Fibroblast of the aortic adventitia (primary cell): ENCODE results near the gene IRF3. TPM values are rescaled to one million over a fixed set of nuclear protein-coding genes. Genes with fewer than 3 reads are reported as not detected.

ENCODE experiments used
- DNase-seq: peaks from one replicate; pipeline ENCODE4 v3.0.0-alpha.2; 2010; ENCODE audit warnings: low read depth
- H3K4me3 ChIP-seq: 2 replicates; pipeline ENCODE4 v1.5.1; 2011; ENCODE audit warnings: low read depth, mild to moderate bottlenecking, control low read depth, low read length, moderate library complexity
- CTCF ChIP-seq: IDR thresholded peaks from 2 replicates; pipeline ENCODE4 v1.5.1; 2011; ENCODE audit warnings: mild to moderate bottlenecking, low read length, control low read depth, inconsistent platforms; ENCODE audit not compliant: insufficient read depth
- total RNA-seq: library from RNA; depleted of rRNA; stranded (reverse); fragments of >200 nt; gene quantifications from 2 replicates; pipeline ENCODE4 v1.2.3, GENCODE V29; 2012; ENCODE audit warnings: low replicate concordance

IRF3 gene
- total RNA-seq, 1 donor, result 33.3 TPM

GRCh38 chr19:49645995-49646394, 19.7 kb downstream of the IRF3 start:
- TF ChIP-seq CTCF, result no peak
- H3K4me3 ChIP-seq, result no peak overlapping the region
- DNase-seq, result no peak

DNA sequence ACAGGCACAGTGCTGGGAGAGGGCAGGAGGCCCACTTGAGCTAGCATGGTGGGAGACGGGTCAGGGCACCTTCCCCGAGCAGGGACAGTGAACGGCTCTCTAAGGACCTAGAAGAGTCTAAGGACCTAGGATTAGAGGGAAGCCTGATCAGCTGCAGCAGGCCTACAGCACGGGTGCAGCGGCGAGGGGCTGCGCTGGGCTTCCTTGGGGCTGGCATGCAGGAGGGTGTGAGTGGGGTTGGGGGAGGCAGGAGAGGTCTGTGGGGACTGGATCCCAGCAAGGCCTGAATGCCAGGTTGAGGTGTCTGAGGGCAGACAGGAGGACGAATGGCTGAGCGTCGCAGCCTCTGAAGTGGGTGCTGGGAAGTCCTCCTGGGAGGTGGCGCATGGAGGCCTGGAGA, 20.1 kb downstream of the IRF3 start:
- H3K4me3 ChIP-seq, result no peak overlapping the region
- no peak for DNase-seq
- no peak for TF ChIP-seq CTCF

- TF ChIP-seq CTCF, result no peak
- no peak for DNase-seq
- H3K4me3 ChIP-seq, result peak overlapping the region; percentile 98
Observed at GRCh38 chr19:49643466-49643865, 22.2 kb downstream of the IRF3 start.

DNA sequence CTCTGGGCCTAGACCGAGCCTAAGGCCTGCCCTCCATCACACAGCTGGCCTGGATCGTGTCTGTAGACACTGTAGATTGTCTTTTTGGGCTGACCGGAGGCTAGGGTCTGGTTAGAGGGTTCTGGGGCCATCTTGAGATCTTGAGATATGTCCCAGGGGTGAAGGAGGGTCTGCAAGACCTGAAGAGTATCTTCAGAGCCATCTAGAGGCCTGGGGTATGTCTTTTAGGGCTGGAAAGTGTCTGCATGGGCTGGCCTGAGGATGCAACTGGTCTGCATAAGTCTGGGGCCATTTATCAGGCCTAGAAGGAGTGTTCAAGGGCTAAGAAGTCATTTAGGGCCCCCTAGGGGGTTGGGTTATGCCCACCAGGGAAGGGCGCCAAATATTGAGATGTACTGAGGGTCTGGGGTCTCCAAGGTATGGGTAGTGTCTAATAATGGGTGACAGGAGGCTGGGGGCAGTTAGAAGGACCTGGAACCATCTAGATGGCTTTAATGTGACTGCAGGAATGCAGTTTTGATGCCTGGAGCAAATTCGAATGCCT, 23.1 kb downstream of the IRF3 start:
- no peak for DNase-seq
- no peak for TF ChIP-seq CTCF

DNA sequence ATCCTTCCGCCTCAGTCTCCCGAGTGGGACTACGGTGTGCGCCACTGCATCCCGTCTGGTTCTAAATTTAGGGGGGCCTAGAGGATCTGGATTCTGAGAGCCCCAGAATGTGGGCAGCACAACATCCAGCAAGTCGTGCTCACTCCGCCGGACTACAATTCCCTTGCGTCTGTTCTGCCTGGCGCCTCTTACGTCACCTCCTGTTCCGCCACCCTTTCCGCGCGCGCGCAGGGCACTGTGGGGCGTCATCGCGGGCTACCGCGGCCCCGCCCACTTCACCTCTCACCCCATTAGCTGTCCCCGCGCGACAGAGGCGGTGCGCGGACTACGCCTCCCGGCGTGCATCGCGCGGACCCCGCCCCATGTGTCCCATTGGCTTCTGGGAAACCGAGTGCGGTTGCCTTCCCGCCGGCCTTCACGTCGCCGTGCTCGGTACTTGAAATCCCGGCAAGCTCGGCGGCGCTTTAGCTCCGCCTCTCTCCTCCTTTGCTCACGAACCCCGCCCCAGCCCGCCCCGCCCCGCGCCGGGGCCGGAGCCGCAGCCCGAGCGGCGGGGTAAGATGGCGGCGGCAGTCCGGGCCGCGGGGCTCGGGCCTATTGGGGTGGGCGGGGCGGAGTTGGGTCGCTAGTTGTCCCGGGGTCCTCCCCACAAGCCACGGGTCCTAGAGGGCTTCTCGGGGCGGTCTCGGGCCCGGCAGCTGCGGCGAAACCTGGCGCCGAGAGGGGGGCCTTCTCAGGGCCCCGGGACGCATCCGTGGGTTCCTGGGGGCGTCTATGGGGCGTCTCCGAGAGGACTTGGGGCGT, 23.8 kb downstream of the IRF3 start, which contains the start of gene SCAF1:
SCAF1 (plus strand) TSS at position 522 of the 804 bp plus-strand sequence. CDS start 2,818 bp downstream, outside the sequence.
- DNase-seq, result peak; percentile 99
- peak within 1 kb of the TSS; percentile 98 for H3K4me3 ChIP-seq
- TF ChIP-seq CTCF, result no peak

More for the DNA sequence above, 23.1 kb downstream of the IRF3 start:
- peak overlapping the region; percentile 98 for H3K4me3 ChIP-seq

GRCh38 chr19:49640113-49640898, 25.4 kb downstream of the IRF3 start, which contains the start of gene RRAS:
Gene RRAS (minus strand): TSS chr19:49640143. CDS start chr19:49640098, 45 bp downstream.
- peak within 1 kb of the TSS; percentile 83 for H3K4me3 ChIP-seq
- DNase-seq, result peak; percentile 100
- no peak for TF ChIP-seq CTCF
